Upper lobe of left lung (tissue), 4 donors: ENCODE results near the gene VAMP3.

Experiments
- CTCF ChIP-seq, 6 experiments: fragments of 450-650 bp in 4 of 6; fragments of 200-600 bp in 2 of 6; sonication (generic) in 2 of 6; IDR thresholded peaks; one replicate each; pipeline ENCODE4 v1.5.1; 2016 to 2019; ENCODE audit warnings: antibody characterized with exemption in 6 of 6
- POLR2A ChIP-seq, 4 donors: fragments of 450-650 bp; IDR thresholded peaks; one replicate each; pipeline ENCODE4 v1.5.1; 2016 to 2017; ENCODE audit warnings: antibody characterized with exemption in 4 of 4, mild to moderate bottlenecking in 2 of 4
- POLR2AphosphoS5 ChIP-seq, 2 donors: sonication (generic); formaldehyde crosslinking; IDR thresholded peaks; one replicate each; pipeline ENCODE4 v1.5.1; 2017; ENCODE audit warnings: antibody characterized with exemption in 2 of 2

- TF ChIP-seq POLR2AphosphoS5 (IDR thresholded peaks at IDR 0.05) (no peak), POLR2A (IDR thresholded peaks at IDR 0.05) (no peak), CTCF (IDR thresholded peaks at IDR 0.05) (no peak)
These were observed 23.5 kb upstream of the VAMP3 start for GRCh38 chr1:7747605-7748004.
